Mesenteric fat pad (tissue), 1 donor: Measurements from ENCODE around the gene PDZD7. TPM values are rescaled to one million over a fixed set of nuclear protein-coding genes. Genes with fewer than 3 reads are reported as not detected.
"Not testable (repeated sequence)": the region's sequence is repeated elsewhere in the genome, so short reads cannot be mapped to it uniquely, and the experiment has no call there.

Source experiments
- DNase-seq: peaks from one replicate; pipeline ENCODE4 v3.0.0-alpha.2; 2020; ENCODE audit warnings: low spot score
- total RNA-seq: library from RNA; stranded (reverse); fragmentation: NEBNext Ultra II Directional; extraction: Animal tissue kit (Norgen Biotek cat#: 25700); gene quantifications from one replicate; pipeline ENCODE4 v1.2.1, GENCODE V29; 2021
- donor health status: DM: yes; HTN: yes; CAD: no.

Gene PDZD7
- total RNA-seq, 1 donor from 2014 or later, result 0.55 TPM

- DNase-seq, result no peak
Observed at GRCh38 chr10:101041252-101041761, 10.4 kb upstream of the PDZD7 start.

GRCh38 chr10:101040851-101041250 is 9.9 kb upstream of the PDZD7 start:
- no peak for DNase-seq

- DNase-seq, result no peak
Observed at GRCh38 chr10:101040061-101040460, 9.1 kb upstream of the PDZD7 start.

GRCh38 chr10:101038484-101038883 is 7.6 kb upstream of the PDZD7 start:
- no peak for DNase-seq

- DNase-seq, result no peak
Observed at GRCh38 chr10:101036726-101037125, 5.8 kb upstream of the PDZD7 start.

GRCh38 chr10:101035916-101036702 is 5.2 kb upstream of the PDZD7 start:
- no peak for DNase-seq

- no peak for DNase-seq
Observed at GRCh38 chr10:101035314-101035713, 4.4 kb upstream of the PDZD7 start.

GRCh38 chr10:101034404-101034803 is 3.5 kb upstream of the PDZD7 start:
- not testable (repeated sequence) for DNase-seq

- DNase-seq, result no peak
Observed at GRCh38 chr10:101033276-101033675, 2.3 kb upstream of the PDZD7 start.

GRCh38 chr10:101032637-101033224 is 1.8 kb upstream of the PDZD7 start:
- DNase-seq, result no peak

GRCh38 chr10:101031796-101032636 is 1.1 kb upstream of the PDZD7 start:
- peak; percentile 94 for DNase-seq

- no peak for DNase-seq
Observed at GRCh38 chr10:101030496-101031127, 317 bp downstream of the PDZD7 start.

- no peak for DNase-seq
Observed at GRCh38 chr10:101029520-101030295, 1.2 kb downstream of the PDZD7 start.

- no peak for DNase-seq
Observed at GRCh38 chr10:101028446-101029337, 2.2 kb downstream of the PDZD7 start.

- no peak for DNase-seq
Observed at GRCh38 chr10:101027106-101027720, 3.7 kb downstream of the PDZD7 start.

- DNase-seq, result no peak
Observed at GRCh38 chr10:101022967-101023705, 7.8 kb downstream of the PDZD7 start.

GRCh38 chr10:101021692-101022251 is 9.2 kb downstream of the PDZD7 start:
- no peak for DNase-seq

GRCh38 chr10:101021239-101021638 is 9.7 kb downstream of the PDZD7 start:
- DNase-seq, result no peak
